Measurements from ENCODE around the gene EIPR1.

Gene EIPR1

DNA sequence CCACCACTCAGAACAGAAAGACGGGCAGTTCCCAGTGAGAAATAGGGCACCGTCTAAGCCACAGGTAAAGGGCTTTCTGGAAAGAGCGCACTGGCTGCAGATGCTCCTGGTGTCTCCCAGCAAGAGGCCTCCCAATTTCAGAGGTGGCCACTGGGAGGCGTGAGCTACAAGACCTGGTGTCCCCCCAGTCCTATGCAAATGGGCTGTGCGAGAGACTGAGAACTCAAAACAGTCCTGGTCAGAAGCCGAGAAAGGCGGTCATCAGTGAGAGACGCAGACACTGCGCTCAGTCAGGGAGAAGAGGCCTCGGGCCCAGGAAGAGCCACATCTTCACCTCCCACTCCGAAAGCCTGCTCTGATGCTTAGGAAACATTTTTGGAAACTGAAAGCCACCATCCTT lies 179.5 kb downstream of the EIPR1 start:
- ATAC-seq = peak; percentile 59
- TF ChIP-seq, protein P1, sequence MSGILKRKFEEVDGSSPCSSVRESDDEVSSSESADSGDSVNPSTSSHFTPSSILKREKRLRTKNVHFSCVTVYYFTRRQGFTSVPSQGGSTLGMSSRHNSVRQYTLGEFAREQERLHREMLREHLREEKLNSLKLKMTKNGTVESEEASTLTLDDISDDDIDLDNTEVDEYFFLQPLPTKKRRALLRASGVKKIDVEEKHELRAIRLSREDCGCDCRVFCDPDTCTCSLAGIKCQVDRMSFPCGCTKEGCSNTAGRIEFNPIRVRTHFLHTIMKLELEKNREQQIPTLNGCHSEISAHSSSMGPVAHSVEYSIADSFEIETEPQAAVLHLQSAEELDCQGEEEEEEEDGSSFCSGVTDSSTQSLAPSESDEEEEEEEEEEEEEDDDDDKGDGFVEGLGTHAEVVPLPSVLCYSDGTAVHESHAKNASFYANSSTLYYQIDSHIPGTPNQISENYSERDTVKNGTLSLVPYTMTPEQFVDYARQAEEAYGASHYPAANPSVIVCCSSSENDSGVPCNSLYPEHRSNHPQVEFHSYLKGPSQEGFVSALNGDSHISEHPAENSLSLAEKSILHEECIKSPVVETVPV (CRISPR knock-in tag; IDR thresholded peaks at IDR 0.05) = no peak
- no peak for TF ChIP-seq CSDC2 (CRISPR knock-in tag; IDR thresholded peaks at IDR 0.05)
- no peak for TF ChIP-seq RARB (CRISPR knock-in tag; IDR thresholded peaks at IDR 0.05)
- TF ChIP-seq, protein P2, sequence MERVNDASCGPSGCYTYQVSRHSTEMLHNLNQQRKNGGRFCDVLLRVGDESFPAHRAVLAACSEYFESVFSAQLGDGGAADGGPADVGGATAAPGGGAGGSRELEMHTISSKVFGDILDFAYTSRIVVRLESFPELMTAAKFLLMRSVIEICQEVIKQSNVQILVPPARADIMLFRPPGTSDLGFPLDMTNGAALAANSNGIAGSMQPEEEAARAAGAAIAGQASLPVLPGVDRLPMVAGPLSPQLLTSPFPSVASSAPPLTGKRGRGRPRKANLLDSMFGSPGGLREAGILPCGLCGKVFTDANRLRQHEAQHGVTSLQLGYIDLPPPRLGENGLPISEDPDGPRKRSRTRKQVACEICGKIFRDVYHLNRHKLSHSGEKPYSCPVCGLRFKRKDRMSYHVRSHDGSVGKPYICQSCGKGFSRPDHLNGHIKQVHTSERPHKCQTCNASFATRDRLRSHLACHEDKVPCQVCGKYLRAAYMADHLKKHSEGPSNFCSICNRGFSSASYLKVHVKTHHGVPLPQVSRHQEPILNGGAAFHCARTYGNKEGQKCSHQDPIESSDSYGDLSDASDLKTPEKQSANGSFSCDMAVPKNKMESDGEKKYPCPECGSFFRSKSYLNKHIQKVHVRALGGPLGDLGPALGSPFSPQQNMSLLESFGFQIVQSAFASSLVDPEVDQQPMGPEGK (CRISPR knock-in tag; IDR thresholded peaks at IDR 0.05; ENCODE audit: borderline replicate concordance) = no peak
- TF ChIP-seq ISL1 (CRISPR knock-in tag; IDR thresholded peaks at IDR 0.05) = no peak
- TF ChIP-seq ARNTL (CRISPR knock-in tag; IDR thresholded peaks at IDR 0.05; ENCODE audit: borderline replicate concordance, low read depth) = no peak
- TF ChIP-seq ZFP3 (CRISPR knock-in tag; IDR thresholded peaks at IDR 0.05) = no peak
- no peak for TF ChIP-seq PPARA (CRISPR knock-in tag; IDR thresholded peaks at IDR 0.05; ENCODE audit: borderline replicate concordance)
- no peak for TF ChIP-seq ZC3H10 (CRISPR knock-in tag; IDR thresholded peaks at IDR 0.05)
- no peak for TF ChIP-seq TSHZ2 (CRISPR knock-in tag; IDR thresholded peaks at IDR 0.05)
- no peak for TF ChIP-seq BACH2 (CRISPR knock-in tag; IDR thresholded peaks at IDR 0.05; ENCODE audit: borderline replicate concordance)
- no peak for TF ChIP-seq TOX (CRISPR knock-in tag; IDR thresholded peaks at IDR 0.05; ENCODE audit: borderline replicate concordance)
- no peak for TF ChIP-seq OSR1 (CRISPR knock-in tag; IDR thresholded peaks at IDR 0.05)
- no peak for TF ChIP-seq ZNF70 (CRISPR knock-in tag; IDR thresholded peaks at IDR 0.05)
- no peak for TF ChIP-seq TCF4 (CRISPR knock-in tag; IDR thresholded peaks at IDR 0.05; ENCODE audit: borderline replicate concordance)

DNA sequence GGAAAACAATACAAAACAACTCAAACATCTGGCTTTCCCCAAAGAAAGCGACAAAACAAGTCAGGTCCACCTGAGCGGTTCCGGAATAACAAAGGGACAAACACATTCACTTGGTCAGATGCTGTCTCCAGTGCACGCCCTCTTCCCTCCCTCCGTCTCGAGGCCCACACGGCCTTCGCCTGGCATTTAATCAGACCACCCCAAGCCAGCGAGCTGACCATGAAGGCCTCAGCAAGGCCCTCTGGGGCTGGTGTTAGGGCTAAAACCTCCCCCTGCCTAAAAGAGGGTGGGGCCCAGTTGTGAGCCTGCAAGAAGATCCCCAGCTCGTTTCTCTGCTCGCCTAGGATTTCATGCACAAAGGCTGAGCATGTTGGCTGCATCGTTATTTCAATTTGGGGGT lies 180.3 kb downstream of the EIPR1 start:
- no peak for ATAC-seq
- TF ChIP-seq ZFP30 (CRISPR knock-in tag; IDR thresholded peaks at IDR 0.05) = no peak
- TF ChIP-seq, protein P2 (CRISPR knock-in tag; IDR thresholded peaks at IDR 0.05; ENCODE audit: borderline replicate concordance) = no peak
- TF ChIP-seq BACH2 (CRISPR knock-in tag; IDR thresholded peaks at IDR 0.05; ENCODE audit: borderline replicate concordance) = no peak
- TF ChIP-seq ARNTL (CRISPR knock-in tag; IDR thresholded peaks at IDR 0.05; ENCODE audit: borderline replicate concordance, low read depth) = no peak
- TF ChIP-seq TOX (CRISPR knock-in tag; IDR thresholded peaks at IDR 0.05; ENCODE audit: borderline replicate concordance) = no peak
- TF ChIP-seq ESRRG (CRISPR knock-in tag; IDR thresholded peaks at IDR 0.05) = no peak
- no peak for TF ChIP-seq TCF4 (CRISPR knock-in tag; IDR thresholded peaks at IDR 0.05; ENCODE audit: borderline replicate concordance)

- ATAC-seq = no peak
- TF ChIP-seq CSDC2 (CRISPR knock-in tag; IDR thresholded peaks at IDR 0.05) = no peak
- TF ChIP-seq TSHZ2 (CRISPR knock-in tag; IDR thresholded peaks at IDR 0.05) = no peak
- no peak for TF ChIP-seq BACH2 (CRISPR knock-in tag; IDR thresholded peaks at IDR 0.05; ENCODE audit: borderline replicate concordance)
- TF ChIP-seq ZC3H10 (CRISPR knock-in tag; IDR thresholded peaks at IDR 0.05) = no peak
- no peak for TF ChIP-seq PPARA (CRISPR knock-in tag; IDR thresholded peaks at IDR 0.05; ENCODE audit: borderline replicate concordance)
- no peak for TF ChIP-seq ZNF565 (CRISPR knock-in tag; conservative IDR thresholded peaks at IDR 0.05; ENCODE audit: low read depth)
- no peak for TF ChIP-seq ZFP3 (CRISPR knock-in tag; IDR thresholded peaks at IDR 0.05)
- no peak for TF ChIP-seq ZNF70 (CRISPR knock-in tag; IDR thresholded peaks at IDR 0.05)
- no peak for TF ChIP-seq ARNTL (CRISPR knock-in tag; IDR thresholded peaks at IDR 0.05; ENCODE audit: borderline replicate concordance, low read depth)
- no peak for TF ChIP-seq ZNF8 (CRISPR knock-in tag; IDR thresholded peaks at IDR 0.05)
- TF ChIP-seq, protein P2 (CRISPR knock-in tag; IDR thresholded peaks at IDR 0.05; ENCODE audit: borderline replicate concordance) = no peak
- TF ChIP-seq RARB (CRISPR knock-in tag; IDR thresholded peaks at IDR 0.05) = no peak
- TF ChIP-seq ISL1 (CRISPR knock-in tag; IDR thresholded peaks at IDR 0.05) = no peak
- no peak for TF ChIP-seq OSR1 (CRISPR knock-in tag; IDR thresholded peaks at IDR 0.05)
- no peak for TF ChIP-seq GLIS3 (CRISPR knock-in tag; IDR thresholded peaks at IDR 0.05)
- TF ChIP-seq TOX (CRISPR knock-in tag; IDR thresholded peaks at IDR 0.05; ENCODE audit: borderline replicate concordance) = no peak
- no peak for TF ChIP-seq POU6F1 (CRISPR knock-in tag; IDR thresholded peaks at IDR 0.05; ENCODE audit: borderline replicate concordance, low read depth)
Measured at GRCh38 chr2:3196716-3197115, 180.9 kb downstream of the EIPR1 start.
